BLaER1 treated with 17β-estradiol and CSF1 and Interleukin-3, amounts not matched to agents 10 nM and 100 nM (cell line): ENCODE results near the gene WDPCP.
A peak's percentile ranks its signal among the peaks of the same experiment; 100 is the strongest.

ENCODE experiments used
- H3K27ac ChIP-seq, 11 experiments: shearing (Covaris generic); formaldehyde crosslinking; 2 replicates each; pipeline ENCODE4 v1.8.1; 2022
- H3K27me3 ChIP-seq, 11 experiments: shearing (Covaris generic); formaldehyde crosslinking; 2 replicates each; pipeline ENCODE4 v1.8.1; 2022
- H3K36me3 ChIP-seq, 11 experiments: shearing (Covaris generic); formaldehyde crosslinking; 2 replicates each; pipeline ENCODE4 v1.8.1; 2022
- H3K4me1 ChIP-seq, 10 experiments: shearing (Covaris generic); formaldehyde crosslinking; 2 replicates each; pipeline ENCODE4 v1.8.1; 2022
- H3K4me2 ChIP-seq, 11 experiments: shearing (Covaris generic); formaldehyde crosslinking; 2 replicates each; pipeline ENCODE4 v1.8.1; 2022
- H3K4me3 ChIP-seq, 10 experiments: shearing (Covaris generic); formaldehyde crosslinking; 2 replicates each; pipeline ENCODE4 v1.8.1; 2022
- H3K9ac ChIP-seq, 11 experiments: shearing (Covaris generic); formaldehyde crosslinking; 2 replicates each; pipeline ENCODE4 v1.8.1; 2022
- H3K9me3 ChIP-seq, 11 experiments: shearing (Covaris generic); formaldehyde crosslinking; replicated peaks in 1 of 11; 2 replicates each; pipeline ENCODE4 v1.8.1; 2022
- H4K20me1 ChIP-seq, 11 experiments: shearing (Covaris generic); formaldehyde crosslinking; 2 replicates each; pipeline ENCODE4 v1.8.1; 2022
- Cebpa-rat ChIP-seq, 11 experiments: shearing (Covaris generic); IDR thresholded peaks; 2 replicates each; pipeline ENCODE4 v1.8.1; 2022

WDPCP gene

DNA sequence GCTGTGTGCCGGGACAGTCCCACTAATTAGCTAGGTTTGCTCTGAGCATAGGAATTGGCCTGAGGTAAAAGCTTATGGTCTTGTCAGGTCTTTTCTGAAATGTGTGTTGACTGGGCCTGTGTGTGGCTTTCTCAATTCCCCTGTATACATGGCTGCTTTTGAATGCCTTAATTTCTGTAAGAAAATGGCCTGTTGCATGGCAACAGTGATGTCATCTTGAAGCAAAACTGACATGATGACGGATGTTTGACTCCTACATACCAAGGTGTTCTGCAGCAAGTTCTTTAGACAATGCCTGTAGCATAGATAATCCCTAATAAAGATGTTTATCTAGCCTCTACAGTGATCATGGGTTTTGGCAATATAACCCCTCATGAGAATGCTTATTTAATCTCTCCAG lies 339.1 kb downstream of the WDPCP start:
- Histone ChIP-seq H3K9me3 (peaks cover 0 to 5% (median 0%) of the 10 kb centered on the region in 11 experiments; a peak in 1 of 22 replicates), H4K20me1 (no peaks in the 10 kb centered on the region)

GRCh38 chr2:63242747-63243146 lies 345.5 kb downstream of the WDPCP start:
- Histone ChIP-seq H3K27ac (no peak overlapping the region), H4K20me1 (no peaks in the 10 kb centered on the region), H3K9me3 (no peaks in the 10 kb centered on the region), H3K4me1 (no peaks in the 10 kb centered on the region), H3K4me2 (no peak overlapping the region), H3K9ac (no peak overlapping the region), H3K27me3 (no peaks in the 10 kb centered on the region), H3K36me3 (no peaks in the 10 kb centered on the region), H3K4me3 (no peak overlapping the region)
- TF ChIP-seq Cebpa-rat (IDR thresholded peaks at IDR 0.05), result no peak

More for the DNA sequence above, 339.1 kb downstream of the WDPCP start:
- TF ChIP-seq Cebpa-rat (IDR thresholded peaks at IDR 0.05), result no peak
- no peak overlapping the region for H3K9ac ChIP-seq
- no peaks in the 10 kb centered on the region for H3K36me3 ChIP-seq
- H3K27me3 ChIP-seq, result no peaks in the 10 kb centered on the region
- no peak overlapping the region for H3K4me3 ChIP-seq
- H3K4me1 ChIP-seq, result no peaks in the 10 kb centered on the region
- no peak overlapping the region for H3K27ac ChIP-seq
- H3K4me2 ChIP-seq, result no peak overlapping the region

DNA sequence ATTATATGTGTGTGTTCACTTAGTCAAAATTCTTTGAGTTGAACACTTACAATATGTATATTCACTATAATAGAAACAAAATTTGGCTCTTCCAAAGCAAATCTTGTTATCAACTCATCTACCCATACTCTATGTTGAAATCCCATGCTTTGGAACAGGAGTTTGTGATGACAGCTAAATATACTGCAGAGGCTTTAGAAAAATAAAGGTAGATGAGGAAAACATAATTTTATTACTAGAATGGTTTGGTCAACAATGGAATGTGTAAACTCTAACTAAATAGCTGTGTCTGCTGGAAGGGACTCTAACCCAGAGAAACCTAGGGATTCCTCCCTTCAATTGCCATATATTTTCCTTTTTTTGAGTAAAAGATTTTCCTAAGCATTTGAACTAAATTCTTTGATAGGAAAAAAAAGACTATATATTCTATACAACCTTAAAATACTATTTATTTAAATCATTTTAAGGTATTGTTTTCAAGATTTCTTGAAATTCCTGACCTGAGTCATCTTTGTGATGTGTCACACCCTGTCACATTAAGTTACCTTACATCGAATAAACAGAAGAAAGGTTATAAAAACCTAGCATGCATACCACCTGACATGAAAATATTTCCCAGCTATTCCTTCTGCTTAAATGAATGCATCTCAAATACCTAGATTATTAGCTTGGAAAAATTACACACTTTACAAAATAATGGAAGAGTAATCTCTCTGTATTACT lies 362.2 kb downstream of the WDPCP start:
- no peak overlapping the region for H3K4me2 ChIP-seq
- H4K20me1 ChIP-seq, result no peaks in the 10 kb centered on the region
- H3K36me3 ChIP-seq, result no peaks in the 10 kb centered on the region; a peak in 1 of 22 replicates
- H3K9ac ChIP-seq, result no peak overlapping the region
- no peak overlapping the region for H3K4me3 ChIP-seq
- no peaks in the 10 kb centered on the region for H3K4me1 ChIP-seq
- no peak overlapping the region for H3K27ac ChIP-seq
- no peak for TF ChIP-seq Cebpa-rat (IDR thresholded peaks at IDR 0.05)
- peaks cover 0 to 5% (median 3%) of the 10 kb centered on the region in 11 experiments; a peak in 2 of 22 replicates for H3K9me3 ChIP-seq
- no peaks in the 10 kb centered on the region for H3K27me3 ChIP-seq

GRCh38 chr2:63218800-63219526 lies 369.3 kb downstream of the WDPCP start:
- Histone ChIP-seq H3K9ac (no peak overlapping the region), H3K4me3 (no peak overlapping the region), H3K27ac (no peak overlapping the region), H3K27me3 (no peaks in the 10 kb centered on the region), H3K36me3 (no peaks in the 10 kb centered on the region; a peak in 1 of 22 replicates), H3K9me3 (peaks cover 0 to 8% (median 0%) of the 10 kb centered on the region in 11 experiments; a peak in 6 of 22 replicates), H3K4me1 (peaks cover 0 to 14% (median 9%) of the 10 kb centered on the region in 10 experiments; a peak in 14 of 20 replicates), H3K4me2 (peak overlapping the region in 8 of 11 experiments; percentile 8 to 58 (median 34); a peak in 13 of 22 replicates), H4K20me1 (no peaks in the 10 kb centered on the region)
- no peak for TF ChIP-seq Cebpa-rat (IDR thresholded peaks at IDR 0.05)

- H3K27me3 ChIP-seq, result no peaks in the 10 kb centered on the region
- H3K9me3 ChIP-seq, result peaks cover 0 to 9% (median 0%) of the 10 kb centered on the region in 11 experiments; a peak in 6 of 22 replicates
- no peak overlapping the region for H3K27ac ChIP-seq
- H3K4me1 ChIP-seq, result no peaks in the 10 kb centered on the region
- no peak overlapping the region for H3K9ac ChIP-seq
- H4K20me1 ChIP-seq, result no peaks in the 10 kb centered on the region
- TF ChIP-seq Cebpa-rat (IDR thresholded peaks at IDR 0.05), result no peak
- no peak overlapping the region for H3K4me2 ChIP-seq
- H3K4me3 ChIP-seq, result no peak overlapping the region
- H3K36me3 ChIP-seq, result no peaks in the 10 kb centered on the region; a peak in 1 of 22 replicates
Observed at GRCh38 chr2:63195310-63195709, 393.0 kb downstream of the WDPCP start.

DNA sequence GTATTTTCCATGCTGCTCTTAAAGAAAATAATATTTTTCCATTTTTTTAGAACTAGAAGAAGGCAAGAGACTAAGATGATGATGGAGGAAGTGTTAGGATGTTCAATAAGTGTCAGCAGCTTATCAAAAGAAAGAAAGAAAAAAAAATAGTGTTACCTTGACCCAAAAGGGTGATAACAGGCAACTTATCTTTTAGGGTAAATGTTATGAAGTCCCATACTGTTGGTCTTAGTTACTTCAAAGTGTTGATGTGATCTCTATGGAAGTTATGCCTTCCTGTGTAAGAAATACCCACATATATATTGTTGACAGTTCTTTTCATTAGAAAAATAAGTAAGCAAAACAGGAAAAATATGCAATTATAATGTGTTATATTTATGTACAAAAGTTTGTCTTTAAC lies 394.1 kb downstream of the WDPCP start:
- Histone ChIP-seq H3K9me3 (peaks cover 0 to 7% (median 2%) of the 10 kb centered on the region in 11 experiments; a peak in 12 of 22 replicates), H3K36me3 (no peaks in the 10 kb centered on the region), H3K4me3 (no peak overlapping the region), H3K27me3 (no peaks in the 10 kb centered on the region), H3K4me1 (no peaks in the 10 kb centered on the region), H3K9ac (no peak overlapping the region), H3K27ac (no peak overlapping the region), H3K4me2 (no peak overlapping the region), H4K20me1 (no peaks in the 10 kb centered on the region)
- no peak for TF ChIP-seq Cebpa-rat (IDR thresholded peaks at IDR 0.05)

DNA sequence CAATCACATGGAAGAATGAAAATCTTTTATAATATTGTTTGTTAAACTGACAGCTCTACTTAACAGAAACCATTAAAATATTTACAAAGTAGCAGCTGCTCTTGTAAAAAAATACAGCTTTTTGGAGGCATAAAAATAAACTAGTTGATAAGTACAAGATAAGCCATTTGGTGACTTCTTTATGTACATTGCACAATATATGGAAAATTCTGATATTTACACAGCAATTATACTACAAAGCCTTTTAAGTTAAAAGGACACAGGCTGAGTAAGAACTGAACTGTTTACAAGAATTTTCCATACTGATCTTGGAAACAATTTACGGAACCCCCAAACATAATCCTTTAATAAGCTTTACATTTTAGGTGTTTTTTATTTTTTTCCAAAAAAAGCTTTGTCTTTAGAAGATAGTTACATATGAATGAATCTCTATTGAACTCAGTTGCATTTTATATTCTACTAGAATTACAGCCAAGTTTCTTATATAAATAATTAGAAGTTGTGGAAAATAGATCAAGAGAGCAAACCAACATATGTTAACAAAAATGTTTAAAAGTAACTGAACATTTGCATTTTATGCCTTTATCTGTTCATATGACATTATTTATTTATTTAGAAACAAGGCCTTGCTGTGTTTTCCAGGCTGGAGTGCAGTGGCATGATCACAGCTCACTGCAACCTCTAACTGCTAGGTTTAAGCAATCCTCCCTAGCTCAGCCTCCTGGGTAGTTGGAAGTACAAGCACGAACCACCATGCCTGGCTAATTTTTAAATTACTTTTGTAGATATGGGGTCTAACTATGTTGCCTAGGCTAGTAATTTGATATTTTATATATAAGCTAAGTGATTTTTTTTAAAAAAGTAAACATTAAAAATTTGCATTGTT lies 395.1 kb downstream of the WDPCP start:
- Histone ChIP-seq H3K4me3 (no peak overlapping the region), H4K20me1 (no peaks in the 10 kb centered on the region), H3K4me1 (no peaks in the 10 kb centered on the region), H3K36me3 (peaks cover 0 to 4% (median 0%) of the 10 kb centered on the region in 11 experiments; a peak in 1 of 22 replicates), H3K27ac (no peak overlapping the region), H3K27me3 (no peaks in the 10 kb centered on the region), H3K9me3 (peaks cover 4 to 17% (median 11%) of the 10 kb centered on the region in 11 experiments; a peak in 16 of 22 replicates), H3K9ac (no peak overlapping the region), H3K4me2 (no peak overlapping the region)
- TF ChIP-seq Cebpa-rat (IDR thresholded peaks at IDR 0.05), result no peak

GRCh38 chr2:63192169-63192888 lies 395.9 kb downstream of the WDPCP start:
- Histone ChIP-seq H3K9me3 (peaks cover 4 to 23% (median 14%) of the 10 kb centered on the region in 11 experiments; a peak in 16 of 22 replicates), H3K36me3 (peaks cover 0 to 4% (median 0%) of the 10 kb centered on the region in 11 experiments; a peak in 1 of 22 replicates), H3K27me3 (no peaks in the 10 kb centered on the region), H3K9ac (no peak overlapping the region), H3K4me3 (no peak overlapping the region), H4K20me1 (no peaks in the 10 kb centered on the region), H3K4me1 (no peaks in the 10 kb centered on the region), H3K27ac (no peak overlapping the region), H3K4me2 (no peak overlapping the region)
- no peak for TF ChIP-seq Cebpa-rat (IDR thresholded peaks at IDR 0.05)
